ENCODE results near the gene MOSPD2.

Gene MOSPD2

GRCh38 chrX:14872851-14873675 is at the start of gene MOSPD2, which contains the start of gene FANCB:
Gene MOSPD2 (plus strand): TSS chrX:14873421. CDS start chrX:14873529, 108 bp downstream.
Gene FANCB (minus strand): TSS chrX:14873069. CDS start chrX:14865510, 7,559 bp downstream.
- peak; percentile 88 for DNase-seq (ENCODE audit: low read depth, low spot score)

- DNase-seq (ENCODE audit: low read depth, low spot score) = no peak
These were observed 47.4 kb upstream of the MOSPD2 start for GRCh38 chrX:14825851-14826250.

DNA sequence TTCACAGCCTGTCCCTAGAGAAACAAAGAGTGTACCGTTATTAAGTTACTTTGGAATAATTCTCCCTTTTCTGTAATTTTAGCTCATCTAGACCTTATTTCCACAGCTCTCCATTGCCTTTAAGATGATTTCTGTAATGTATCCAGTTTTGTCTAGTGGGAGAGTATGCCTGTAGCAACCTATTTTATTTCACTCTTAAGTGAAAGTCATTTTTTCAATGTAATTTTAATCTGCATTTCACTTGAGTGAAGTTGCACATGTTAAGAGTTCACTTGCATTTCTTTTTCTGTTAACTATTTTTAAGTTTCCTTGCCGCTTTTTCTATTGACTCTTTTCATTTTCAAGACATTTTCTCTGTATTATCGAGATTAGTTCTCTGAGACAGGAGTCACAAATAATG is 46.9 kb upstream of the MOSPD2 start:
- no peak for DNase-seq (ENCODE audit: low read depth, low spot score)

GRCh38 chrX:14829643-14830042 is 43.6 kb upstream of the MOSPD2 start:
- DNase-seq (ENCODE audit: low read depth, low spot score) = no peak

DNA sequence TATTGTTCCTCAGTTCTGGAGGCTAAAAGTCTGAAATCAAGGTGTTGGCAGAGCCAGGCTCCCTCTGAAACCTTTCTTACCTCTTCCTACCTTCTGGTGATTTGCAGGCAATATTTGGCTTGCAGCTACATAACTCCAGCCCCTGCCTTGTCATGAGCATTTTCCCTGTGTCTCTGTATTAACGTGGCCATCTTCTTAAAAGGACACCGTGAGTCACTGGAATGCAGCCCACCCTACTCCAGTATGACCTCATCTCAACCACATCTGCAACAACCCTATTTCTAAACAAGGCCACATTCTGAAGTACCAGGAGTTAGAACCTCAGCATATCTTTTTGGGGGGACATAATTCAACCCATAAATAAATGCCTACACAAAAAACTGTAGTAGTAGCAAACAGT is 41.1 kb upstream of the MOSPD2 start:
- DNase-seq (ENCODE audit: low read depth, low spot score) = no peak

GRCh38 chrX:14832586-14832985 is 40.6 kb upstream of the MOSPD2 start:
- DNase-seq (ENCODE audit: low read depth, low spot score) = no peak

DNA sequence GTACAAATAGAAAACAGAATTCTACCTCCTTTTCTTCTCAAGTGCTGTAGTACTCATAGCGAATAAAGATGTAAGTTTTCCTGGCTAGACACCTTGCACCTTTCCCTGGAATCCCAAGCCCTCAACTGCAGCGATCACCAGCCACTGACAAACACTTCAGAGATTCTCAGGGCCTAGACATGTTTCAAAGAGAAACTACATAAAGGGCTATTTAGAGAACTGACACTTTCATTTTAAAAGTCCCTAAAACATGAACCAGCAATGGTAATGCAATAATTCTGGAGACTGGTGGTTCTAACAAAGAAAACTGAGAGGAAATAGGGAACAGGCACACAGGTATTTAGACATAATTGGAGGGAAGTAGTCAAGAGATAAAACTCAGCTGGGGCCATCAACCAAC is 36.1 kb upstream of the MOSPD2 start:
- no peak for DNase-seq (ENCODE audit: low read depth, low spot score)

DNA sequence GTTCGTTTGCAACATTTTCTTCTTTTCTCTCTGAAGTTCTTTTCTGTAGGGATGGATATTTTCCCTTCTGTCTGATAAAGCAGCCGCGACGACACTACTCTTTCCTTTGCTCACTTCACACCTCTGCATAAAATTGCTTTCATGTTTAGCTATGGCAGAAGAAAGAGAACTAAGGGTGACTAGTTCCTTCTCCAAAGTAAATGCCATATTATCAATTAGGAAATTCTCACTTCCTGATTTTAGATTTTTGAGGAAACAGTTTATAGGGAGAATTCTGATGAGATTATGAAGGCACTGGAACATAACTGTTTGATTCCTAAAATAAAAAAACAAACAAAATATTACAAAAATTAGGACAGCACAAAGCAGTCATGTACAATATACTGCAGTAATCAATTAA is 29.6 kb upstream of the MOSPD2 start:
- DNase-seq (ENCODE audit: low read depth, low spot score) = no peak

GRCh38 chrX:14851526-14851925 is 21.7 kb upstream of the MOSPD2 start:
- DNase-seq (ENCODE audit: low read depth, low spot score) = no peak

DNA sequence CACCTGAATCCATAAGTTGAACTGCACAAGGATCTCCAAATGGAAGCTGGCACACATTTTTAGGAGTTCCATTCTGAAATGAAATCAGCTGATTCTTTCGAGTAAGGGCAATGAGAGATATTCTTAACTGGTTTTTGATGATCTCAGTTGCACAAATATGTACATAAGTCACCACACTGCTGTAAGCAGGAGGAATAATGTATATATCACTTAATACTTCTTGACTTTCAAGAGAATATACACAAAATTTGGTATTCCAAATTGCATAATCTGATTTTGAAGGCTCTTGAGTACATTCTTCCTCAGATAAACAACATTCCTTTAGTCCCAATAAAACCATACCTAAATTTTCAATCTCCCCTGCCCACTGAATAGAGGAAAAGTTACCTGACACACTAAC is 8.6 kb upstream of the MOSPD2 start:
- DNase-seq (ENCODE audit: low read depth, low spot score) = no peak

- DNase-seq (ENCODE audit: low read depth, low spot score) = no peak
These were observed 8.0 kb upstream of the MOSPD2 start for GRCh38 chrX:14865201-14865600.

DNA sequence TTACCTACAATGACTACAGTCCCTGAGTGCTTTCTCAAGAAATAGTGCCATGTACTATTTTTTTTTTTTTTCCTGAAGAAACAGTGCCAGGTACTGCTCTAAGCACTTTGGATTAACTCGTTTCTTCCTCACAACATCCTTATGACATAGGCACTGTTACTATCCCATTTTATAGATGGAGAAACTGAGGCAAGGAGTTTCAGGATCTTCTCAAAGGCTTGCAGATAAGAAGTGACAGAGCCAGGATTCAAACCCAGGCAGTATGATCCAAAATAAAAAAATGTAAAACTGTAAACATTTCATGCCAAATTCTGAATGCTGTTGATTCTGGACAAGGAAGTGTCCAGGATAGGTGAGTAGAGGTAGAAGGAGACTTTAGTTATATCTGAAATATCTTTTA is 1.5 kb upstream of the MOSPD2 start:
- no peak for DNase-seq (ENCODE audit: low read depth, low spot score)

DNA sequence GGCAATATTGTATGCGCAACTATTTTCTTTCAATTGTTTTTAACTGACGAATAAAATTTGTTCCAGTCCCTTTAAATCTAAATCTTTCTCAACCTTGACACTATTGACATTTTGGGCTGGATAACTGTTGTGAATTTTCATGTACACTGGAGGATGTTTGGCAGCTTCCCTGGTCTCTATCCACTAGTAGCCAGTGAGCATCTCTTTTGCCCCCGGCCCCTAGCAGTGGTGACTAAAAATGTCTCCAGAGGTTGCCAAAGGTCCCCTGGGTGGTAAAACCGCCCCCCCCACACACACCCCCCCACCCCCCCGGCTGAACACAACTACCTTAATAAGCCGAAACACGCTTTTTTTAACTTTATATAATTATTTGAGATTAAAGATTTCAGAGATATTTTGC is 866 bp upstream of the MOSPD2 start:
- no peak for DNase-seq (ENCODE audit: low read depth, low spot score)

DNA sequence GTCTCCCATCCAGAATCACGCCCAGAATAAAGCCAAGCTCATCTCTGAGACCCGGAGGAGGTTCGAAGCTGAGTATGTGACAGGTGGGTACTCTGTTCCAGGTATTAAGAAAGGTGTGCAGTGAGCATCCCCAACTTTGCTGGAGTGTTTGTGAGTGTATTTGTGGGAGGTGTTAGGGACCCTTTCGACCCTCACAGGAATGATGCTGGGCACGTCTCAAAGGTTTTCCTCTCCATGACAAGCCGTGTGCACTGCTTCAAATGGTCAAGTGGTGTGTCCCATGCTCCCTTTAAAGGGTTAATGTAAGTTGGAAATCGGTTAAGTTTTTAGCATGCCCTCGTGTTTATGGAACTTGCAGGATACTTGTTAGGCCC is 442 bp downstream of the MOSPD2 start:
- DNase-seq (ENCODE audit: low read depth, low spot score) = no peak

GRCh38 chrX:14875624-14876023 is 2.4 kb downstream of the MOSPD2 start:
- DNase-seq (ENCODE audit: low read depth, low spot score) = no peak

DNA sequence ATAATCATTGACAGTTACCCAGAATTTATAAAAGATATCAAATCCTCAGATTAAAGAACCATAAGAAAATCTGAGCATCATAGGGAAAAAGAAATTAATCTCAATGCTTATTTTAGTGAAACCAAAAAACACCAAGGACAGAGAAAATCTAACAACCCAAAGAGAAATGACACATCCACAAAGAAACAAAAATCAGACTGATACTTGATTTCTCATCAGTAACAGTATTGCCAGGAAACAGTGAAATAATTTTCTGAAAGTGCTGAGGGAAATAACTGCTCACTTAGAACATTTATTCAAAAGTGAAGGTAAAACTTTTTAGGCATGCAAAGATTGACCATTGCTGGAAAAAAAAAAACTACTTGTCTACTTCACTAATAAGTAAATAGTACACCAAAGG is 10.6 kb downstream of the MOSPD2 start:
- DNase-seq (ENCODE audit: low read depth, low spot score) = no peak

- DNase-seq (ENCODE audit: low read depth, low spot score) = no peak
These were observed 11.5 kb downstream of the MOSPD2 start for GRCh38 chrX:14884714-14885113.

GRCh38 chrX:14886252-14886651 is 13.0 kb downstream of the MOSPD2 start:
- no peak for DNase-seq (ENCODE audit: low read depth, low spot score)

- no peak for DNase-seq (ENCODE audit: low read depth, low spot score)
These were observed 23.1 kb downstream of the MOSPD2 start for GRCh38 chrX:14896273-14896672.

DNA sequence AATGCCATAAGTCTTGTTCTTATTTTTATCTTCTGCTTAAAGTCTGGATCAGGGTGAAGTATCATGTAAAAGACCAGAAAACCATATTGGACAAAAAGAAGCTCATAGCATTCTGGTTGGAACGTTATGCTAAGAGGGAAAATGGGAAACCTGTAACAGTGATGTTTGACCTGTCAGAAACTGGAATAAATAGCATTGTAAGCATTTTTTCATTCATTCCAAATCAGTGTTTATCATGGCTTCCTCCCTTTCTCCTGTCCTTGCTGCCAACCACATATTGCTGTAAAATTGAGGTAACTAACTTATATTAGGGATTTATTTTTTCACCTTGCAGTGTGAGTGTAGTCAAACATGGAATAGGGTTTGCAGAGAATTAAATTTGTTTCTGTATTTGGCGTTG is 23.8 kb downstream of the MOSPD2 start:
- no peak for DNase-seq (ENCODE audit: low read depth, low spot score)

GRCh38 chrX:14899607-14900006 is 26.4 kb downstream of the MOSPD2 start:
- DNase-seq (ENCODE audit: low read depth, low spot score) = no peak

DNA sequence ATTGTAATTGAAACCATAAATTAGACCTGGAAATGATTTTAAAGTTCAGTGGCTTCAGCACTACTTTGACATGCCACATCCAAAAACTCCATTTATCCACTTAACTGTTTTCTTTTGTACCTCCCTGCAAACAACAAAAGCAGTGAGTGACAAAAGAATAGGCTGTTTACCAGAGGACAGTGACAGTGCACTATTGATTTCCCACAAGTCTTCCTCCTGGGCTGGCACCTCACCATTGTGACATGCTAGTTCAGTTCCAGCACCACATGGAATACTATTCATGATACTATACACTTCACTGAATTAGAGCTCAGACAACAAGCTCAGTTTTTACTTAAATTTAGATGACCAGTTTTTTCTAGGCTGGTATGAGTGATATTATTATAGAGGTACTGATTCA is 29.3 kb downstream of the MOSPD2 start:
- no peak for DNase-seq (ENCODE audit: low read depth, low spot score)

GRCh38 chrX:14903891-14904290 is 30.7 kb downstream of the MOSPD2 start:
- no peak for DNase-seq (ENCODE audit: low read depth, low spot score)

DNA sequence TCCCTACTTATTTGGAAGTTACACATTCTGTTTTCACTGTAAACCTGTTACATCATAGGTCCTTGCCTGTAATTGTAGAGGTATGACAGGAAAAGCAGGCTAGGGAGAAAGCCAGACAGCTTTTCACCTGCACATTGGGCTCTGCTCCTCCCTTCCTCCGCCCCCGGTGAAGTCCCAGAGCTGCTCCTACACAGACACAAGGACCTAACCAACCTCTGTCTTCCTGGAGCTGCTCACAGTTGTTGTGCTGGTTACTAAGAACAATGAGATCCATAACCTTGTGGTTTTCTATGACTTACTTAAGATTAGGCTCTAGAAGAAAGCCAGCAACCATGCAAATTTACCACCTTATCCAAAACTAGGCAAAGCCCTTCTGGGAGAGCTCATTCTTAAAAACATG is 40.0 kb downstream of the MOSPD2 start:
- DNase-seq (ENCODE audit: low read depth, low spot score) = no peak
